ENCODE results near the gene UBASH3A. TPM values are rescaled to one million over a fixed set of nuclear protein-coding genes. Genes with fewer than 3 reads are reported as not detected.

UBASH3A gene
- total RNA-seq, 1 experiment from 2014 or later = 0.07 TPM

- TF ChIP-seq SIN3A (IDR thresholded peaks at IDR 0.05; ENCODE audit: low read depth) (no peak), EZH2phosphoT487 (IDR thresholded peaks at IDR 0.05; ENCODE audit: borderline replicate concordance) (no peak)
Measured at GRCh38 chr21:42476388-42477331, 73.0 kb downstream of the UBASH3A start (continued).

GRCh38 chr21:42478504-42478903 lies 74.8 kb downstream of the UBASH3A start:
- no peaks in the 10 kb centered on the region for H3K9me2 ChIP-seq (ENCODE audit: insufficient read depth)
- ATAC-seq (no peak), DNase-seq (ENCODE audit: low read depth, low spot score) (no peak)
- no peaks in the 10 kb centered on the region for H3K9me3 ChIP-seq (ENCODE audit: control insufficient read depth in 1 of 2, insufficient read depth in 1 of 2, low read depth in 1 of 2, low read length in 2 of 2)
- RAD21 ChIA-PET (ENCODE audit: low non-redundant PET in 1 of 2, low total read pairs in 2 of 2, uncharacterized antibody in 2 of 2, unreplicated experiment in 2 of 2) = no interaction called here
- no peaks in the 10 kb centered on the region for H3K27me3 ChIP-seq (ENCODE audit: insufficient read depth, low read length)
- H3K4me1 ChIP-seq (ENCODE audit: control insufficient read depth in 1 of 2, insufficient read depth in 2 of 2, low read length in 2 of 2) = peaks cover 11 to 21% of the 10 kb centered on the region in 2 experiments
- intact Hi-C loops (cut with micrococcal nuclease) = no loop called here
- no peak overlapping the region for H3K9ac ChIP-seq (ENCODE audit: low read length)
- no TSS peak for BruUV-seq (replicated peaks)
- TF ChIP-seq POLR2A (IDR thresholded peaks at IDR 0.05; ENCODE audit: borderline replicate concordance, extremely low read depth, insufficient read depth, insufficient read length) = no peak
- no peak for TF ChIP-seq CEBPB (IDR thresholded peaks at IDR 0.05; ENCODE audit: low read depth)
- TF ChIP-seq YY1 (IDR thresholded peaks at IDR 0.05; ENCODE audit: extremely low read depth, insufficient replicate concordance, low read depth, low read length) = no peak
- TF ChIP-seq CBX3 (IDR thresholded peaks at IDR 0.05; ENCODE audit: low read depth) = no peak
- TF ChIP-seq, protein P1, sequence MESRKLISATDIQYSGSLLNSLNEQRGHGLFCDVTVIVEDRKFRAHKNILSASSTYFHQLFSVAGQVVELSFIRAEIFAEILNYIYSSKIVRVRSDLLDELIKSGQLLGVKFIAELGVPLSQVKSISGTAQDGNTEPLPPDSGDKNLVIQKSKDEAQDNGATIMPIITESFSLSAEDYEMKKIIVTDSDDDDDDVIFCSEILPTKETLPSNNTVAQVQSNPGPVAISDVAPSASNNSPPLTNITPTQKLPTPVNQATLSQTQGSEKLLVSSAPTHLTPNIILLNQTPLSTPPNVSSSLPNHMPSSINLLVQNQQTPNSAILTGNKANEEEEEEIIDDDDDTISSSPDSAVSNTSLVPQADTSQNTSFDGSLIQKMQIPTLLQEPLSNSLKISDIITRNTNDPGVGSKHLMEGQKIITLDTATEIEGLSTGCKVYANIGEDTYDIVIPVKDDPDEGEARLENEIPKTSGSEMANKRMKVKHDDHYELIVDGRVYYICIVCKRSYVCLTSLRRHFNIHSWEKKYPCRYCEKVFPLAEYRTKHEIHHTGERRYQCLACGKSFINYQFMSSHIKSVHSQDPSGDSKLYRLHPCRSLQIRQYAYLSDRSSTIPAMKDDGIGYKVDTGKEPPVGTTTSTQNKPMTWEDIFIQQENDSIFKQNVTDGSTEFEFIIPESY (IDR thresholded peaks at IDR 0.05; ENCODE audit: extremely low read depth, insufficient replicate concordance, low read length) = no peak
- TF ChIP-seq FOSL1 (IDR thresholded peaks at IDR 0.05; ENCODE audit: low read depth) = no peak
- TF ChIP-seq, protein P2, sequence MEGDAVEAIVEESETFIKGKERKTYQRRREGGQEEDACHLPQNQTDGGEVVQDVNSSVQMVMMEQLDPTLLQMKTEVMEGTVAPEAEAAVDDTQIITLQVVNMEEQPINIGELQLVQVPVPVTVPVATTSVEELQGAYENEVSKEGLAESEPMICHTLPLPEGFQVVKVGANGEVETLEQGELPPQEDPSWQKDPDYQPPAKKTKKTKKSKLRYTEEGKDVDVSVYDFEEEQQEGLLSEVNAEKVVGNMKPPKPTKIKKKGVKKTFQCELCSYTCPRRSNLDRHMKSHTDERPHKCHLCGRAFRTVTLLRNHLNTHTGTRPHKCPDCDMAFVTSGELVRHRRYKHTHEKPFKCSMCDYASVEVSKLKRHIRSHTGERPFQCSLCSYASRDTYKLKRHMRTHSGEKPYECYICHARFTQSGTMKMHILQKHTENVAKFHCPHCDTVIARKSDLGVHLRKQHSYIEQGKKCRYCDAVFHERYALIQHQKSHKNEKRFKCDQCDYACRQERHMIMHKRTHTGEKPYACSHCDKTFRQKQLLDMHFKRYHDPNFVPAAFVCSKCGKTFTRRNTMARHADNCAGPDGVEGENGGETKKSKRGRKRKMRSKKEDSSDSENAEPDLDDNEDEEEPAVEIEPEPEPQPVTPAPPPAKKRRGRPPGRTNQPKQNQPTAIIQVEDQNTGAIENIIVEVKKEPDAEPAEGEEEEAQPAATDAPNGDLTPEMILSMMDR (IDR thresholded peaks at IDR 0.05 in 2 of 3, conservative IDR thresholded peaks at IDR 0.05 in 1 of 3; ENCODE audit: borderline replicate concordance in 1 of 3, insufficient read depth in 1 of 3, low read depth in 2 of 3, low read length in 2 of 3) = no peak
- TF ChIP-seq MAX (IDR thresholded peaks at IDR 0.05) = no peak
- TF ChIP-seq, protein P3, sequence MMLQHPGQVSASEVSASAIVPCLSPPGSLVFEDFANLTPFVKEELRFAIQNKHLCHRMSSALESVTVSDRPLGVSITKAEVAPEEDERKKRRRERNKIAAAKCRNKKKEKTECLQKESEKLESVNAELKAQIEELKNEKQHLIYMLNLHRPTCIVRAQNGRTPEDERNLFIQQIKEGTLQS (IDR thresholded peaks at IDR 0.05) = no peak
- TF ChIP-seq SP1 (IDR thresholded peaks at IDR 0.05; ENCODE audit: low read depth) = no peak
- TF ChIP-seq EGR1 (IDR thresholded peaks at IDR 0.05; ENCODE audit: low read depth) = no peak
- no peak overlapping the region for H3K4me2 ChIP-seq (ENCODE audit: low read length)
- CTCF ChIA-PET = no interaction called here
- no peaks in the 10 kb centered on the region for H3K79me2 ChIP-seq (ENCODE audit: insufficient read depth, low read length)
- H3K27ac ChIP-seq (ENCODE audit: low read depth, low read length) = no peak overlapping the region
- H4K20me1 ChIP-seq (ENCODE audit: insufficient read depth) = no peaks in the 10 kb centered on the region
- no peak overlapping the region for H3K4me3 ChIP-seq (replicated peaks in 1 of 2; ENCODE audit: low read depth in 1 of 2, low read length in 2 of 2)
- no peaks in the 10 kb centered on the region for H3K36me3 ChIP-seq (ENCODE audit: control insufficient read depth in 1 of 2, insufficient read depth in 2 of 2, low read length in 2 of 2)
- no peak overlapping the region for H2AFZ ChIP-seq (ENCODE audit: low read depth, low read length, poor library complexity, severe bottlenecking)
- POLR2A ChIA-PET = no interaction called here

Data from HCT116 (cell line).